Testis (tissue), 2 donors: Measurements from ENCODE around the gene BAIAP2.

Source experiments
- CTCF ChIP-seq, 3 experiments: fragments of 450-650 bp in 2 of 3; fragments of 200-600 bp in 1 of 3; sonication (generic) in 1 of 3; IDR thresholded peaks; one replicate each; pipeline ENCODE4 v1.5.1; 2016 to 2019; ENCODE audit warnings: antibody characterized with exemption in 3 of 3, mild to moderate bottlenecking in 2 of 3, moderate library complexity in 1 of 3
- POLR2A ChIP-seq: fragments of 450-650 bp; IDR thresholded peaks from one replicate; pipeline ENCODE4 v1.6.1; 2017; ENCODE audit warnings: antibody characterized with exemption, mild to moderate bottlenecking, moderate library complexity

- no peak for TF ChIP-seq CTCF (IDR thresholded peaks at IDR 0.05)
- no peak for TF ChIP-seq POLR2A
Measured at GRCh38 chr17:81083125-81083765, 48.3 kb downstream of the BAIAP2 start.
